Fibroblast of upper back skin (primary cell): ENCODE results near the gene PDE8B.
A peak's percentile ranks its signal among the peaks of the same experiment; 100 is the strongest.

ENCODE experiments used
- DNase-seq: peaks from one replicate; pipeline ENCODE4 v3.0.0-alpha.2; 2013

The PDE8B gene

DNA sequence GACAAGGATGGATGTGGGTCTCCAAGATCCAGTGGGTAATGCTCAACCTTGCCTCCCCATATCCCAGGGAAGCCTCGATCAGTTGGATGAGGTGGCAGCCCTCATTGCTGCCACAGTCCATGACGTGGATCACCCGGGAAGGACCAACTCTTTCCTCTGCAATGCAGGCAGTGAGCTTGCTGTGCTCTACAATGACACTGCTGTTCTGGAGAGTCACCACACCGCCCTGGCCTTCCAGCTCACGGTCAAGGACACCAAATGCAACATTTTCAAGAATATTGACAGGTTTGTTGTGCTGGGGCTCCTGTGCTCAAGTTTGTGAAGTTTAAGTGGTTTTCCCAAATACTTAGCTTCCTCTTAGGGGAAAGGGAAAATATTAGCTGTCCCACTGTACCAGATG is 207.7 kb downstream of the PDE8B start:
- DNase-seq: no peak

DNA sequence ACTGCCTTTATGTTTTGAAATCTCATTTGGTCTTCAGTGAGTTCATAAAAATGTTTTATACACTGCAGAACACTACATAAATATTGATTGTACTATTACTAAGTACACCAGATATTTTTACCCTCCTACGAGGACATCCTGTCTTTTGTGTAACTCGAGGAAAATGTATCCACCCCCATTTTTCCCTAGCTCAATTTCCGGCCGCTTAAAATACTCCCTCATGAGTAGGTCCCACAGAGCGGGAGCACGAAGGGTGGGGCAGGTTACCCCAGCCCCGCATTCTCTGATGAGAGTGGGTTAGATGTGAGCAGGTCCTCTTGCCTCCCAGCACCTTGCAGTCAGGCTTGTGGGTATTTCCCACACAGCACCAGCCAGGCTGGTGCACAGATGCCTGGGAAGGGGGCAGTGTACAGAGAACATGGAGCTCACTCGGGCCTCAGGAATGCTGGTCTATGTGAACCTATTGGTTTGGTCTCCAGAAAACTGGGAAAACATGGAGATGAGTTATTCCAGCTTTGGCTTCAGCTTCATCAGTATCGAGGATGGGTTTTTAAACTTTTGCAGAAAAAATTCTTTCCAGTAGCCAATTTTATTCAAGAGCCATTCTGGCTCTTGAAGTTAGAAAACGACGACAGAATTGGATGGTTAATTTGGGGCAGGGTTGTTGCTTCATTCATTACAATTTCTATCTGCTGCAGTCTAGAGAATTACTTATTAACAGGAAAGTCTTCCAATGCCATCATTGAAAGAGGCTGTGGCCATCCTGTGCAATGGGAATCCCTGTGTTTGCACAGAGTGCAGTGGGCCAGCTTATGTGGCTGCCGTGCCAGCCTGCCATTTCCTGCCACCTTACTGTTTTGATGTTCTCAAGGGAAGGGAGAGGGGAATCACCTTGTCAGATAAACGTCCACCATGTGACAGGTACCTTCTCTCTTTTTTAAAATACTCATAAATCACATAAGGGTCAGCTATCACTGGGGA is 208.4 kb downstream of the PDE8B start:
- DNase-seq: no peak

GRCh38 chr5:77419644-77420582 is 209.4 kb downstream of the PDE8B start:
- DNase-seq: no peak

DNA sequence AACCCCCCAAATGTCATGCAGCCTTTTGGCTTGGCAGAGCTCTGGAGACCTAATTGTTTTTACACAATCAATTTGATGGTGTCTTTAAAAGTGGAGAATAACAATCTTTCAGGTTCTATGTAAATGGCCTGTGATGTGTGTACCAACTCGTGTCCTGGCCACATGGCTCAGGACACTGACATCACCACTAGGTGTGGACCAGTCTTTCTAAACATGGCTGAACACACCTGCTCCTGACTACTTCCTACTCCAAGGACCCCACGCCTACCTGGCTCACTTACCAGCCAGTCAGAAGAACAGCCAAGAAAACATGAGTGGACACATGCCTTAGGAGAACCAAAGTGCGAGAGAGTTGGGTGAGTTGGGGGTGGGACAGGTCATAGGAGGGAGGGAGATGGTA is 210.5 kb downstream of the PDE8B start:
- no peak for DNase-seq

GRCh38 chr5:77423022-77423750 is 212.7 kb downstream of the PDE8B start:
- peak; percentile 47 for DNase-seq

- DNase-seq: no peak
Measured at GRCh38 chr5:77424921-77425320, 214.4 kb downstream of the PDE8B start.

DNA sequence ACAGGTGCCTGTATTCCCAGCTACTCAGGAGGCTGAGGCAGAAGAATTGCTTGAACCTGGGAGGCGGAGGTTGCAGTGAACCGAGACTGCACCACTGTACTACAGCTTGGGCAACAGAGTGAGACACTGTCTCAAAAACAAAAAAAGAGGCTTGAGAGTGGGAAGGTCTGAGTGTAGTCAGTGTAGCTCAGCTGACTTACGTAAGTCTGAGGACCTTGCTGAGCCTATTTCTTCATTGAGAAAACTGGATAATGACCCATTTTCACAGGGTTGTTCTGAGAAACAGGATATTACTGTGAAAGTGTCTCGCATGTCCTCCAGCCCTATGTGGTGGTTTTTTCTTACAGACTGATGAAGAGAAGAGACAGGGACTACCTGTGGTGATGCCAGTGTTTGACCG is 214.9 kb downstream of the PDE8B start:
- no peak for DNase-seq

- DNase-seq: no peak
Measured at GRCh38 chr5:77425998-77426659, 215.6 kb downstream of the PDE8B start.

GRCh38 chr5:77426670-77427069 is 216.2 kb downstream of the PDE8B start:
- peak; percentile 59 for DNase-seq

DNA sequence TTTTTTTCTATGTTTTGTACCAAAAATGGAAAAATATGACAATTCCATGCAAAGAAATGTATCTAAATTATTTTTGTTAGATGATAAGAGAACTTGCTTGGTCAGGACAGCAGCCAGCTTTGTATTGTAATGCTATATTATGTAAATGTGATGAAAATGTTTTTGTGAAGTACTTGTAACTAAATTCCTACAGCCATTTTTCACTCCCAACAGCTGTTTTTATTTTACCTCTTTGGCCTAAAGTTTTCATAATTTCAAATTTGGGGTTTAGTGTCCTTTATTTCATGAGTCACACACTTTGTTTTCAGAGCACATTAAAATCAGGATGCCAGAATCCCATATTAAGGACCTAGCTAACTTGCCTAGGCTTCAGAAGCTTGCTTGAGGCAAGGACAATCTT is 217.5 kb downstream of the PDE8B start:
- DNase-seq: peak; percentile 42

DNA sequence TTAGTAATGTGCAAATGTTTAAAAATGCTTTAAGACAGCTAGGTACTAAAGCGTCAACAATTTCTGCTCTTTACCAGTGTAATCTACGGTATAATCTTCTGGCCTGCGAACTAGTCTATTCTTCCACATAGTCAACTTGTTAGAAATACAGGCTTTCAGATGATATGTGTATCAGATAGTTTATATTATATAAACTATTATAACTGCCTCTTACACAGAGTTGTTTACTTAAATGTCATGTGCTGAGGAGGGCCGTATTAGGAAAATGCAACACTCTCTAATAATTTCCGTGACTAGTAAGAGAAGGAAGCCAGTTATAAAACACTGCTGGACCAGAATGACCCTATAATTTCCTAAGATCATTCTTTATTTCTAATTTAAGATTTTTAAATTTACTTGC is 218.0 kb downstream of the PDE8B start:
- no peak for DNase-seq

- DNase-seq: peak; percentile 29
Measured at GRCh38 chr5:77430726-77431125, 220.2 kb downstream of the PDE8B start.

DNA sequence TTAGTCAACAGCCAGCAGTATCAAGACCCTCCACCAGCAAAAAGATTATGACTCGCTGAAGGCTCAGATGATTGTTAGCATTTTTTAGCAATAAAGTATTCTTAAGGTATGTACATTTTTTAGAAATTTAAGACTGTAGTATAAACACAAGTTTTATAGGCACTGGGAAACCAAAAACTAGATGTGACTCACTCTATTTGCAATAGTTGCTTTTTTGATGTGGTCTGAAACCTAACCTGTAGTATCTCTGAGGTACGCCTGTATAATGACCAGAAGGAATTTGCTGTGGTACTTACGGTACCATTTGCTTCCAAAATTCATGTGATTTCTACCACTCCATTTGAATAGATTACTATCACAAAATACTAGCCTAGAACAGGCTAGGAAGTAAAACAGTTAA is 220.8 kb downstream of the PDE8B start:
- DNase-seq: peak; percentile 78

DNA sequence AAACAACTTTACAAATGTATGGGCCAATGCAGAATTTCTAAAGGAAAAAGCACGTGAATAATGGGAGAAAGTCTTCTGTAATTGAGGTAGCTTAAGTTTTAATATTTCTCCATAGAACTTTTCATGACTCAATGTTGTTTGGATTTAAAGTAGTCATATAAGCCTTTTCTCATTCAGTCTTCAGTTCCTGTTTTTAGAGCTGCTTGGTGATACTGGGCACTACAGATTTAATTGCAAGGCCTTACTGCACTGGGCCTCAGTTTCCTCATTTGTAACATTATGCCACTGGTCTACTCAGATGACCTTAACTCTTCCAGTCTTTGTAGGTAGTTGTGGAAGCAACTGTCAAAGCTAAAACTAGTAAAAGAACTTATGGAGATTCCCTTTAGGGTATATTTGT is 221.2 kb downstream of the PDE8B start:
- no peak for DNase-seq

DNA sequence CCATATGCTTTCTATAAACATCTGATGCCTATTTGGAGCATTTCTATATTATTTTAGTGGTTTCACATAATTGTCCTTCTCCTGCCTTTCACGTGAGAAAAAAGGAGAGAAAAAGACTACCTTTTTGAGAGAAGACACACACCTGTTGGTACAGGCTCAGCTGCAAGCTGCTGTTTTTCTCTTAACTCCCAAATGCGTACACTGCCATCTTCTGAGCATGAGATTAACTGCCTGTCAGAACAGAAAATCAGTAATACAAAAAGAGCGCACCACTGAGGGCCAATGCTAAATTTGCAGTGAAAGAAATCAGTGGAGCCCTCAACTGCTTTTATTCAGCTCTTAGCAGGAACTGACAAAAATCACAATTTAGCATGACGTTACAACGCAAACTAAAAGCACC is 226.7 kb downstream of the PDE8B start:
- no peak for DNase-seq

GRCh38 chr5:77438071-77438470 is 227.6 kb downstream of the PDE8B start:
- no peak for DNase-seq

DNA sequence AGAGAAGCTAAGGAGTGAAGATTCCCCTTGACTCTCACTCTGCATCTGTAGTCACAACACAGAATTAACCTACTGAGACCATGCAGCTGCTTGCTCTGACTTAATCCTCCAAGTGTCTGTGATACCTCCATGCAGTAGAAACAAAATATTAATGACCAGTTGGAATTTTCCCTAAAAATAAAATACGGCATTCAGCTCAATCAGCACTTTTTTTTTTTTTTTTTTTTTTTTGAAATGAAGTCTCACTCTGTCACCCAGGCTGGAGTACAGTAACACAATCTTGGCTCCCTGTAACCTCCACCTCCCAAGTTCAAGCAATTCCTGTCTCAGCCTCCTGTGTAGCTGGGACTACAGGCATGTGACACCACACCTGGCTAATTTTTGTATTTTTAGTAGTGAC is 233.2 kb downstream of the PDE8B start:
- no peak for DNase-seq

DNA sequence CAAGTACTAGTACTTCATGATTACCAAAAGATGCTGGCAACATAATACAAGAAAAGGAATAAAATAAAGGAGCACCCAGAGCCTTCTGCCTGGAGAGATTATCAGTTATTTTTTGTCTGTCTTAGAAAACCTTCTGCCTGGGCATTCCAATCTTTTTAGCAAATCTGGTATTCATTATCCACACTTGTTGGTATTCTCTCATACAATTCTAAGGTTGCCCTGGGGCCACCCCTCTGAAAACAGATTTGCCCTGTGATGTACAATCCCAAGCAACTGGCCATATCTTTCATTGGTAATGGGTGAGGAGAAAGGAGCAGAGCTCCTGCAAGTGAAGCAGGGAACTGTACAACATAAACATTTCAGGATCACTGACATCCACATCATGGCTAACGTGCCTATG is 233.9 kb downstream of the PDE8B start:
- no peak for DNase-seq

DNA sequence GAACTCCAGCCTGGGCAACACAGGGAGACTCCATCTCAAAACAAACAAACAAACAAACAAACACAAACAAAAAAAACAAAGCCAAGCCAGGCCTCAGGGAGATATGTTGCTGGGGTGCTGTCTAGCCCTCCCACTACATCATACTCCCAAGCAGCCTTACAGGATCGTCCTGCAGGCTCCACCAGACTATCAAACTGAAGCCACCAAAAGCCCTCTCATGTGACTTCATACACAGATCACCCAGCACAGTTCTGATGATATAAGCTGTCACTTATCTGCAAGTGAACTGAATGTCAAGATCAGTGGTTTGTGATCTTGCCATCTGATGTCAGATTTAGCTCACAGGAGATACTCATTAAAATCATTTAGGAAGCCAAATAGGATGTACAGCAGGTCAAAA is 238.4 kb downstream of the PDE8B start:
- no peak for DNase-seq

DNA sequence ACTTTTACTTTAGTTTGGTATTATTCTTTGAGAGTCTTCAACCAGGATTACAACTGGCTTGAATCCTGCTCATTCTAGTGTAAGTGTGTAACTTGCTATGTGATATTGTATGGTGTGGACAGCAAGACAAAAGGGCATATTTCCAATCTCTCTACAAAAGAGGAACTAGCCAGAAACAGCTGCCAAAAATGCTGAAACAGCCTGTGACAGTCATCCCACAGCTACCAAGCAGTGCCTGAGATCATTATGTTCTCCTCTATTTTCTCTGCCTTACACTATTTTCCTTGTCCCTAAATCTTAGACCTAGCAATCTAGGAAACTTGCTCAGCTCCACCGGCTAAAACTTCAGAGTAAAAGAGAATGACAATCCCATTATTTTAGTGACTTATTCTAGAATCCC is 238.8 kb downstream of the PDE8B start:
- DNase-seq: no peak

DNA sequence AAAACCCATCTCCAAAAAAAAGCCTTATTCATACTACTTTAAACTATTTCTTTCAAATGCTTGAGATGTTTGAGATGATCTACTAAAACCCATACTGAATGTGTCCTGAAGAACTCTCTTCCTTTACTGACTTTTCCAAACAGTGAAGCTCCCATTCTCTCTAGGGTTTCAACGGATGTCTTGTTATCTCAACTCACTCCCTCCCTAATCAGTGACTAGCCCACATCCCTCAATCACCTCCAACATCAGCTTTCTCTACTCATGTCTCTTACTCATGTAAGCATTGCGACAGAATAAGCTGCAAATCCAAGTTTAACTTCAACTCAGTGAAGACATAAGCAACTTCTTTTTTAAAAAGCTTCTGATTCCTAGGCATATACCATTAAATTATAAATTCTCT is 239.5 kb downstream of the PDE8B start:
- peak; percentile 26 for DNase-seq

DNA sequence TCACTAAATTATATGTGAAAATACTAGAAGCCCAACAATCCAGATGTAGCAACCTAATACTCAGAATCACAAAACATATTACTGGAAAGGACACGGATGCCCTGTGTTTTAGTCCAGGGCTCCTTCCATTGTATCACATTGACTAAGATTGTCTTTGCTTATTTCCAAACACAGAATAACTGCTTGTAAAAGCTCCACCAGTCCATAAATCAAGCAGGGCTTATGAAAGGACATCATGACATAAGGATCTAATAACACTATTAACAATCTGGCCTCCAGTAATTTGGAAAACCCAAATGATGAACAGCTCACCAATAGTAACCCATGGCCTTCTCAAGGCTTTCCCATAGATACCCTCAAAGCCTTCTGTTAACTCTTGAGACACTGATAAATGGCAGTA is 241.9 kb downstream of the PDE8B start:
- DNase-seq: no peak
